ENCODE results near the gene KIF1A.

Gene KIF1A

DNA sequence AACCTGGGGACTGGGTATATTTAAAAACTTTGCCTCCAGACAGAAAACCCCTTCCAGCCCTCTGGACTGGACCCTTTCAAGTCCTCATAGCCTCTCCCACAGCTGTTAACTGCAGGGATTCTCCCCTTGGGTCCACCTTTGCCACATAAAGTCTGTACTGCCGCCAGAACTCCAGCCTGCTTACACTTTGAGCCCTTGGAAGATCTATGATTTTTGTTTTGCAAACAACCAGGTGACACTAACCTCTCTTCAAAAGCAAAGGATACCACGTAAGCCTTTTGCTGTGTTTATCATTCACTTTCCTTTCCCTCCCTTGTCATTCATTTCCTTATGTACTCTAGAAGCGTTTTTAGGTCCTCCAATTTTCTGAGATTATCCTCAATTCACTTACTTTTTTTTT is 44.5 kb upstream of the KIF1A start:
- TF ChIP-seq, protein P1, sequence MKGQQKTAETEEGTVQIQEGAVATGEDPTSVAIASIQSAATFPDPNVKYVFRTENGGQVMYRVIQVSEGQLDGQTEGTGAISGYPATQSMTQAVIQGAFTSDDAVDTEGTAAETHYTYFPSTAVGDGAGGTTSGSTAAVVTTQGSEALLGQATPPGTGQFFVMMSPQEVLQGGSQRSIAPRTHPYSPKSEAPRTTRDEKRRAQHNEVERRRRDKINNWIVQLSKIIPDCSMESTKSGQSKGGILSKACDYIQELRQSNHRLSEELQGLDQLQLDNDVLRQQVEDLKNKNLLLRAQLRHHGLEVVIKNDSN (IDR thresholded peaks at IDR 0.05): no peak
- no peak for TF ChIP-seq NFIC (IDR thresholded peaks at IDR 0.05)

DNA sequence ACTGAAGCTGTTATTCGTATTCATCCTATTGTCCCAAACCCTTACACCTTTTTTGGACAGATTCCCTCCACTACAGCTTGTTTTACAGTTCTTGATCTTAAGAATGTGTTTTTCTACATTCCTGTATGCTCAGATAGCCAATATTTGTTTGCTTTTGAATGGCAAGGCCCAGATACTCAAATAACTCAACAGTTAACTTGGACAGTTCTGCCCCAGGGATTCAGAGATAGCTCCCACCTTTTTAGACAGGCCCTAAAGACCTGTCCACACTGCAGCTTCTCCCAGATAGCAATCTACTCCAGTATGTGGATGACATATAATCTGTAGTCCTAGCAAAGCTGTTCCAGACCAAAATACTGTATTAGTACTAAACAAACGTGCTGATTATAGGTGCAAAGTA is 41.5 kb upstream of the KIF1A start:
- TF ChIP-seq TAF1 (IDR thresholded peaks at IDR 0.05; ENCODE audit: low read depth) (no peak), CREB1 (IDR thresholded peaks at IDR 0.05; ENCODE audit: low read depth) (no peak), EP300 (IDR thresholded peaks at IDR 0.05; ENCODE audit: borderline replicate concordance) (no peak), TCF12 (IDR thresholded peaks at IDR 0.05; ENCODE audit: low read depth) (no peak), NFIC (IDR thresholded peaks at IDR 0.05) (no peak), CEBPB (IDR thresholded peaks at IDR 0.05) (no peak)
- TF ChIP-seq, protein P2, sequence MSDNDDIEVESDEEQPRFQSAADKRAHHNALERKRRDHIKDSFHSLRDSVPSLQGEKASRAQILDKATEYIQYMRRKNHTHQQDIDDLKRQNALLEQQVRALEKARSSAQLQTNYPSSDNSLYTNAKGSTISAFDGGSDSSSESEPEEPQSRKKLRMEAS (IDR thresholded peaks at IDR 0.05): no peak

DNA sequence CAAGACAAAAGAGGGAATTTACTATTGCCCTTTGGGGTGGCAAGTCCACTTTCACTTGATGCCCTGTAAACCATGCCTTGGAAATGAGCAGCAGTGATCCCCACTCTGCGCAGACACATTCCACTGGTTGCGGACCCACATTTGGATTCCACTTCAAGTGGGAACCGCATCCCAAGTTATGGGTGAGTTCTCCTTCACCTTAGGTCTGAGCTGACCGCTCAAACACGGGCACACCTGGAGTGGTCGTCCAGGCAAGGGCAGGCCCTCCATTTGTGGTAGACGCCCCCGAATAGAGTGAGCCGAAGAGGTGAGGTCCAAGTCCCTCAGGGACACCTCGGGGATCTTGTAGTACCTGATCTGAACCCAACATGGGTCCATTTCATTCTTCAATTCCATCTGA is 38.9 kb upstream of the KIF1A start:
- no peak for TF ChIP-seq FOXM1 (IDR thresholded peaks at IDR 0.05; ENCODE audit: borderline replicate concordance, low read depth)
- TF ChIP-seq, protein P1 (IDR thresholded peaks at IDR 0.05): no peak
- TF ChIP-seq TEAD4 (IDR thresholded peaks at IDR 0.05): no peak
- TF ChIP-seq NFIC (IDR thresholded peaks at IDR 0.05): no peak
- TF ChIP-seq TAF1 (IDR thresholded peaks at IDR 0.05; ENCODE audit: low read depth): no peak
- TF ChIP-seq RAD21 (IDR thresholded peaks at IDR 0.05; ENCODE audit: low read depth): no peak
- no peak for TF ChIP-seq EGR1 (IDR thresholded peaks at IDR 0.05)
- TF ChIP-seq, protein P2 (IDR thresholded peaks at IDR 0.05): no peak
- no peak for TF ChIP-seq TCF12 (IDR thresholded peaks at IDR 0.05; ENCODE audit: low read depth)

DNA sequence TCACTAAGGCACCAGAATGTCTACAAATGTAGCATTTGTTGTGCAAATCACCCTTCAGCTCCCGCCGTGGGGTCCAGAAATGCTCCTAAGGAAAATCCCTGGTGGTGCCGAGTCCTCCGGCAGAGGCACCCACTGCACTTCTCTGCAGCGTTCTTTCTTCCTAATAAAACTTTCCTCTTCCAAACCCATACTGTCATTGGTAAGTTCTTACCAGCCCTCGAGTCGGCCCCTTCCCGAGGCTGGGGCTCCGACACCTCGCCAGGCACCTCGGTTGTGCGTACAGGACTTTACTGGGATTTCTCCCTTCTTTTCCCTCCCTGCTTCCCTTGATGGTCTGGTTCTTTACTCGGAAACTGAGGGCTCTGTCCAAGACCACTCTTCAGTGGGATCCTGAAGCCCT is 38.3 kb upstream of the KIF1A start:
- TF ChIP-seq CREB1 (IDR thresholded peaks at IDR 0.05; ENCODE audit: low read depth) (no peak), ZBTB7A (IDR thresholded peaks at IDR 0.05; ENCODE audit: low read depth) (no peak), EGR1 (IDR thresholded peaks at IDR 0.05) (no peak), TCF12 (IDR thresholded peaks at IDR 0.05; ENCODE audit: low read depth) (no peak), FOXM1 (IDR thresholded peaks at IDR 0.05; ENCODE audit: borderline replicate concordance, low read depth) (no peak), TEAD4 (IDR thresholded peaks at IDR 0.05) (no peak), EP300 (IDR thresholded peaks at IDR 0.05; ENCODE audit: borderline replicate concordance) (no peak), NFIC (IDR thresholded peaks at IDR 0.05) (no peak), YY1 (IDR thresholded peaks at IDR 0.05; ENCODE audit: low read depth) (no peak), RAD21 (IDR thresholded peaks at IDR 0.05; ENCODE audit: low read depth) (no peak), CEBPB (IDR thresholded peaks at IDR 0.05) (no peak), TAF1 (IDR thresholded peaks at IDR 0.05; ENCODE audit: low read depth) (no peak)
- TF ChIP-seq, protein P1 (IDR thresholded peaks at IDR 0.05): no peak
- TF ChIP-seq, protein P2 (IDR thresholded peaks at IDR 0.05): no peak
- TF ChIP-seq, protein P3, sequence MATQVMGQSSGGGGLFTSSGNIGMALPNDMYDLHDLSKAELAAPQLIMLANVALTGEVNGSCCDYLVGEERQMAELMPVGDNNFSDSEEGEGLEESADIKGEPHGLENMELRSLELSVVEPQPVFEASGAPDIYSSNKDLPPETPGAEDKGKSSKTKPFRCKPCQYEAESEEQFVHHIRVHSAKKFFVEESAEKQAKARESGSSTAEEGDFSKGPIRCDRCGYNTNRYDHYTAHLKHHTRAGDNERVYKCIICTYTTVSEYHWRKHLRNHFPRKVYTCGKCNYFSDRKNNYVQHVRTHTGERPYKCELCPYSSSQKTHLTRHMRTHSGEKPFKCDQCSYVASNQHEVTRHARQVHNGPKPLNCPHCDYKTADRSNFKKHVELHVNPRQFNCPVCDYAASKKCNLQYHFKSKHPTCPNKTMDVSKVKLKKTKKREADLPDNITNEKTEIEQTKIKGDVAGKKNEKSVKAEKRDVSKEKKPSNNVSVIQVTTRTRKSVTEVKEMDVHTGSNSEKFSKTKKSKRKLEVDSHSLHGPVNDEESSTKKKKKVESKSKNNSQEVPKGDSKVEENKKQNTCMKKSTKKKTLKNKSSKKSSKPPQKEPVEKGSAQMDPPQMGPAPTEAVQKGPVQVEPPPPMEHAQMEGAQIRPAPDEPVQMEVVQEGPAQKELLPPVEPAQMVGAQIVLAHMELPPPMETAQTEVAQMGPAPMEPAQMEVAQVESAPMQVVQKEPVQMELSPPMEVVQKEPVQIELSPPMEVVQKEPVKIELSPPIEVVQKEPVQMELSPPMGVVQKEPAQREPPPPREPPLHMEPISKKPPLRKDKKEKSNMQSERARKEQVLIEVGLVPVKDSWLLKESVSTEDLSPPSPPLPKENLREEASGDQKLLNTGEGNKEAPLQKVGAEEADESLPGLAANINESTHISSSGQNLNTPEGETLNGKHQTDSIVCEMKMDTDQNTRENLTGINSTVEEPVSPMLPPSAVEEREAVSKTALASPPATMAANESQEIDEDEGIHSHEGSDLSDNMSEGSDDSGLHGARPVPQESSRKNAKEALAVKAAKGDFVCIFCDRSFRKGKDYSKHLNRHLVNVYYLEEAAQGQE (IDR thresholded peaks at IDR 0.05; ENCODE audit: low read depth): no peak

DNA sequence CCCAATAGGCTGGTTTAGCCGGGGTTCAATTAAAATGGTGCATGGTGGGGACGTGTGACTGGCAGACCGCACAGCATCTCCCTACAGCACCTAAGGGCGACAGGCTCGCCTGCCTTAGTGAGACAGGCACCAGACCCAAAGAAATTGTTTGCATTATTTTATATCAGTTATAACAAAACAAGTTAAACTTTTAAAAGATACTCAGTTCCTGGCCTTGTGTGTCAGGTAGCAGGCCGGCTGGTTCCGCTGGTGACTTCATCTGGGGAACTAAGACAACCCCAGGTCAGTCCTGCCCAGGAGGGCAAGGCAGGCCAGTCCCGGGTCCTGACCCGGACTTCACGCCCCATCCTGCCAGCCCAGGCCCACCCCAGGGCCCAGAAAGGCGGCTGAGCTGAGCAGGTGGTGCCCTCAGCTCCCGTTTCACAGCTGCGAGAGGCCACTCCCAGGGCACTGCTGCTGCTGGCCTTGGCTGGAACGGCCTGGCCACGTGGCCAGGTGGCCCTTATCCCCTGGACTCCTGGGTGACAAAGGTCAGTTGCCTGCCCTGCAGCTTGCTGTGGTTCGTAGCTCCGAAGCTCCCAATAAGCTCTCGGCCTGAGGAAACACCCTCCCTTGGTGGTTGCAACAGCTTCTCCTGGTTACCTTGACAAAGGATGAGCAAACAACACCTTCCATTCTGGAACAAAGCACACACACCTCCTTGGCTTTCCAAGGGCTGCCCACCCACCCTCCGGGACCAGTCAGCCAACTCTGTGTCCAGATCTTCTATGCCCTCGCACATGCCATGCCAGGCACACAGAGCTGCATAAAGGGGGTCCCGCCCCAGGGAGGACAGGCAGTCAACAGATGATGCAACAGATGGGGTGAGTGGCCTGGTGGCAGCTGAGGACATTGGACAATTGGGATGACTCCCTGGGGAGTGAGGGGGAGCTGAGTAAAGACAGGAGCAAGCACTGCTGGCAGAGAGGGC is 37.3 kb upstream of the KIF1A start:
- TF ChIP-seq EGR1 (IDR thresholded peaks at IDR 0.05): no peak
- no peak for TF ChIP-seq CEBPB (IDR thresholded peaks at IDR 0.05)
- TF ChIP-seq TCF12 (IDR thresholded peaks at IDR 0.05; ENCODE audit: low read depth): no peak
- TF ChIP-seq, protein P1 (IDR thresholded peaks at IDR 0.05): no peak
- no peak for TF ChIP-seq NFIC (IDR thresholded peaks at IDR 0.05)
- TF ChIP-seq FOXM1 (IDR thresholded peaks at IDR 0.05; ENCODE audit: borderline replicate concordance, low read depth): no peak
- no peak for TF ChIP-seq YY1 (IDR thresholded peaks at IDR 0.05; ENCODE audit: low read depth)
- no peak for TF ChIP-seq TAF1 (IDR thresholded peaks at IDR 0.05; ENCODE audit: low read depth)

DNA sequence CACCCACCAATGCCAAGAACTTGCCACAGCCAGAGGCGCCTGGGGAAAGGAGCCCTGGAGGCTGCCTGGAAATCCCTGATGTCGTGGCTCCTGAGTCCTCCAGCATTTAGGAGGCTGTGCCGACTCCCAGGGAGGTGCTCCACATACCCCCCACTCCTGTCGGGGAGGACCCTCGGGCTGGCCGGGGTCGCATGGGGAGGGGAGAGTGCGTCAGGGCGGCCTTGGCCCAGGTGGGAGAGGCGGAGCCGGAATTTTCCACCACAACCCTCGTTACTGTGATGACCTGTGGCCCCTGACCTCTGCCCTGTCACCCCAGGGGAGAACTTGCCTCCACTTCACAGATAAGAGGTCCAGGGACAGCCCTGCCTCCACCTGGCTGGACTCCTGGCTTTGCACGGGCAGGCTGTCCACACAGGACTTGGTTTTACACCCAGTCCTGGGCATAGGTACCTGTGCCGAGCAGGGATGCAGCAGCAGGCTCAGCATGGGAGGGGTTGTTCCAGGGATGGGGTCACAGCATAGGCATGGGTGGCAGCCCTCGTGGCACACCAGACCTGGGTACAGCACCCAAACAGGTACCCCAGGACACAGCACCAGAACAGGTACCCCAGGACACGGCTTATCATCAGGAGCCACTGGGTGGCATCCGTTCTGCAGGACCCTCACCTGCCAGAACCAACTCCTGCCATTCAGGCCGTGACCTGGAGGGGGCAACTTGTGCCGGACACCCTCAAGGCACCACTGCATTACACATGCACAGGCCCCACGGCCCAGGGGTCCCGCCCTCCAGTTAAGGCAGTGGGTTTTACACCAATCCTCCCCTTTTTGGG is 36.3 kb upstream of the KIF1A start:
- TF ChIP-seq FOXM1 (IDR thresholded peaks at IDR 0.05; ENCODE audit: borderline replicate concordance, low read depth) (no peak), RAD21 (IDR thresholded peaks at IDR 0.05; ENCODE audit: low read depth) (peak; percentile 40; the same call in 1 of the 2 replicates)
- TF ChIP-seq, protein P3 (IDR thresholded peaks at IDR 0.05; ENCODE audit: low read depth): no peak

All from Ishikawa (cell line).